ENCODE measurements around the gene TMEM151B.

DNA sequence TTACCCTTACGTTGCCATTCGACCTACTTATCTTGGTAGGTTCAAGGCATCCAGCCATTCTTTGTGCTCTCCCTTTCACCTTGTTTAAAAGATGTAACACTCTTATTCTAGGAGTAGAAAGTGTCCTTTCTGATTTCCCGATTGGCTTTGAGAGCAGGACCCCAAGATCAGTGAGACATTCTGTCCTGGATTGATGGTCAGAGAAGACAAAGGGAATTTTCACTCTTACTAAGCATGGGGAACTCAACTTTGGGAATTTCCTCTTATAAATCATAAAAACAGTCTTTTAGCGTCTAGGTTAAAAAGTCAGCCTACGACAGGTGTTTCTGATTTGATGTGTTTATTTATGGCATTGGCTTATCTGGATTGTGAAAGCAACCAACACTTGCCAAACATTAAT lies 45.7 kb downstream of the TMEM151B start:
- no peak for TF ChIP-seq POLR2A (IDR thresholded peaks at IDR 0.05)
- TF ChIP-seq, protein P1, sequence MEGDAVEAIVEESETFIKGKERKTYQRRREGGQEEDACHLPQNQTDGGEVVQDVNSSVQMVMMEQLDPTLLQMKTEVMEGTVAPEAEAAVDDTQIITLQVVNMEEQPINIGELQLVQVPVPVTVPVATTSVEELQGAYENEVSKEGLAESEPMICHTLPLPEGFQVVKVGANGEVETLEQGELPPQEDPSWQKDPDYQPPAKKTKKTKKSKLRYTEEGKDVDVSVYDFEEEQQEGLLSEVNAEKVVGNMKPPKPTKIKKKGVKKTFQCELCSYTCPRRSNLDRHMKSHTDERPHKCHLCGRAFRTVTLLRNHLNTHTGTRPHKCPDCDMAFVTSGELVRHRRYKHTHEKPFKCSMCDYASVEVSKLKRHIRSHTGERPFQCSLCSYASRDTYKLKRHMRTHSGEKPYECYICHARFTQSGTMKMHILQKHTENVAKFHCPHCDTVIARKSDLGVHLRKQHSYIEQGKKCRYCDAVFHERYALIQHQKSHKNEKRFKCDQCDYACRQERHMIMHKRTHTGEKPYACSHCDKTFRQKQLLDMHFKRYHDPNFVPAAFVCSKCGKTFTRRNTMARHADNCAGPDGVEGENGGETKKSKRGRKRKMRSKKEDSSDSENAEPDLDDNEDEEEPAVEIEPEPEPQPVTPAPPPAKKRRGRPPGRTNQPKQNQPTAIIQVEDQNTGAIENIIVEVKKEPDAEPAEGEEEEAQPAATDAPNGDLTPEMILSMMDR (IDR thresholded peaks at IDR 0.05): no peak
- no peak for TF ChIP-seq EP300 (IDR thresholded peaks at IDR 0.05; ENCODE audit: low read depth)
- TF ChIP-seq POLR2AphosphoS5 (IDR thresholded peaks at IDR 0.05): no peak

All from transverse colon (tissue), 4 donors.